Endothelial cell of umbilical vein (primary cell): ENCODE measurements around the gene TFF3. TPM values are rescaled to one million over a fixed set of nuclear protein-coding genes. Genes with fewer than 3 reads are reported as not detected.

Source experiments
- BruUV-seq: library from RNA; stranded (reverse); fragments of 400-500 nt; replicated peaks from 2 replicates; lab custom pipeline; 2021; lab: Mats Ljungman, UMichigan
- CTCF ChIA-PET: fragments of 300-600, 350-600 bp; sonication (Branson Sonifier 250); formaldehyde crosslinking; loops from one replicate; lab custom pipeline; 2021; ENCODE audit warnings: antibody characterized with exemption, inconsistent platforms; lab: Charles Lee
- POLR2A ChIA-PET: fragments of 300-600, 350-600 bp; sonication (Branson Sonifier 250); formaldehyde crosslinking; loops from one replicate; lab custom pipeline; 2021; ENCODE audit warnings: antibody characterized with exemption, inconsistent platforms; lab: Charles Lee
- DNase-seq: peaks from one replicate; pipeline ENCODE4 v3.0.0-alpha.2; 2011; ENCODE audit warnings: low read depth, low spot score
- FAIRE-seq: peaks from 2 replicates; lab custom pipeline; 2011; peaks lifted over from hg19 to GRCh38; lab: Jason Lieb, UNC
- H2AFZ ChIP-seq: 2 replicates; pipeline ENCODE4 v1.6.0; 2012; ENCODE audit warnings: low read depth, low read length, control low read depth, inconsistent platforms
- H3K27ac ChIP-seq: 2 replicates; pipeline ENCODE4 v1.5.1; 2011; ENCODE audit warnings: low read depth, mild to moderate bottlenecking, control low read depth, low read length, moderate library complexity; ENCODE audit not compliant: insufficient read depth
- H3K27me3 ChIP-seq, 2 experiments: 2 replicates each; pipeline versions ENCODE4 v1.6.0 to v1.6.1; 2011; ENCODE audit warnings: low read length in 2 of 2, mixed read lengths in 1 of 2; ENCODE audit not compliant: control insufficient read depth in 2 of 2, insufficient read depth in 2 of 2
- H3K36me3 ChIP-seq, 2 experiments: 2 replicates in 1 of 2; 3 replicates in 1 of 2; pipeline ENCODE4 v1.5.1; 2011; ENCODE audit warnings: low read length in 2 of 2, mild to moderate bottlenecking in 1 of 2, moderate library complexity in 1 of 2; ENCODE audit not compliant: control insufficient read depth in 2 of 2, insufficient read depth in 2 of 2; ENCODE audit errors: extremely low read depth in 1 of 2
- H3K4me1 ChIP-seq: 3 replicates; pipeline ENCODE4 v1.5.1; 2011; ENCODE audit warnings: mild to moderate bottlenecking, low read length; ENCODE audit not compliant: control insufficient read depth, insufficient read depth; ENCODE audit errors: extremely low read depth
- H3K4me2 ChIP-seq: 2 replicates; pipeline ENCODE4 v1.6.1; 2011; ENCODE audit warnings: low read length, control low read depth, mixed read lengths; ENCODE audit not compliant: insufficient read depth
- H3K4me3 ChIP-seq, 3 experiments: fragments of 200-600 bp in 1 of 3; sonication (generic), shearing (Covaris generic) in 1 of 3; replicated peaks in 1 of 3; 2 replicates each; pipeline ENCODE4 v1.5.1; 2011 to 2016; ENCODE audit warnings: control low read depth in 3 of 3, low read length in 3 of 3, mild to moderate bottlenecking in 2 of 3, inconsistent platforms in 1 of 3, low read depth in 1 of 3, moderate library complexity in 1 of 3; ENCODE audit not compliant: insufficient read depth in 1 of 3
- H3K79me2 ChIP-seq: 2 replicates; pipeline ENCODE4 v1.6.0; 2012; ENCODE audit warnings: low read length, inconsistent platforms; ENCODE audit not compliant: control insufficient read depth, insufficient read depth
- H3K9ac ChIP-seq: replicated peaks from 2 replicates; pipeline ENCODE3; 2011; ENCODE audit warnings: low read length, control low read depth; ENCODE audit not compliant: insufficient read depth; ENCODE audit errors: extremely low read depth
- H3K9me1 ChIP-seq: replicated peaks from 3 replicates; pipeline ENCODE4 v1.6.0; 2011; ENCODE audit warnings: mild to moderate bottlenecking, low read length; ENCODE audit not compliant: control insufficient read depth, insufficient read depth; ENCODE audit errors: extremely low read depth
- H3K9me3 ChIP-seq: replicated peaks from 2 replicates; pipeline ENCODE4 v1.5.1; 2012; ENCODE audit warnings: low read length, inconsistent platforms; ENCODE audit not compliant: control insufficient read depth, insufficient read depth
- H4K20me1 ChIP-seq: replicated peaks from 2 replicates; pipeline ENCODE3; 2011; ENCODE audit warnings: mild to moderate bottlenecking, low read length; ENCODE audit not compliant: control insufficient read depth, insufficient read depth; ENCODE audit errors: extremely low read depth
- EZH2 ChIP-seq: IDR thresholded peaks from 2 replicates; pipeline ENCODE4 v1.6.1; 2012; ENCODE audit warnings: borderline replicate concordance, low read depth, mild to moderate bottlenecking, moderate library complexity, low read length, inconsistent platforms; ENCODE audit not compliant: severe bottlenecking
- FOS ChIP-seq: IDR thresholded peaks from 2 replicates; pipeline ENCODE4 v1.6.1; 2011; ENCODE audit warnings: mild to moderate bottlenecking, low read length, moderate library complexity, borderline replicate concordance; ENCODE audit not compliant: insufficient read depth
- GATA2 ChIP-seq: IDR thresholded peaks from 2 replicates; pipeline ENCODE4 v1.7.0; 2011; ENCODE audit warnings: low read depth, mild to moderate bottlenecking, moderate library complexity, mixed read lengths, low read length; ENCODE audit not compliant: insufficient read length, insufficient read depth
- JUN ChIP-seq: IDR thresholded peaks from 2 replicates; pipeline ENCODE4 v1.6.1; 2011; ENCODE audit warnings: borderline replicate concordance, low read depth; ENCODE audit not compliant: insufficient read length, insufficient read depth
- MYC ChIP-seq: IDR thresholded peaks from one replicate; pipeline ENCODE4 v1.6.1; 2011; ENCODE audit warnings: mild to moderate bottlenecking, low read depth, low read length
- POLR2A ChIP-seq: IDR thresholded peaks from 2 replicates; pipeline ENCODE4 v1.6.1; 2012; ENCODE audit warnings: low read depth, mild to moderate bottlenecking, control low read depth, low read length
- POLR2AphosphoS5 ChIP-seq: IDR thresholded peaks from 2 replicates; pipeline ENCODE4 v1.6.1; 2012; ENCODE audit warnings: low read depth, mild to moderate bottlenecking, control low read depth, low read length, moderate library complexity; ENCODE audit not compliant: insufficient read depth
- dilution Hi-C: fragments of 300-500 bp; cut with MboI; formaldehyde crosslinking; loops from one replicate; pipeline ENCODE4 v1.15.0; 2019; ENCODE audit warnings: low sequenced_read_pairs; ENCODE audit not compliant: extremely low pct_ligation_motif_present
- intact Hi-C: fragments of 100-400 bp; cut with micrococcal nuclease; formaldehyde crosslinking; loops from one replicate; pipeline ENCODE4 v1.10.0; 2022
- polyA plus RNA-seq, 4 experiments: library from polyadenylated mRNA; depleted of rRNA in 3 of 4; stranded (reverse) in 3 of 4; unstranded in 1 of 4; fragments of >200 nt; gene quantifications; 2 replicates each; pipeline versions ENCODE4 v1.2.1 to v1.2.3, GENCODE V29; 2011 to 2012; ENCODE audit warnings: missing spikeins in 1 of 4
- total RNA-seq: library from RNA; stranded (reverse); gene quantifications from 2 replicates; pipeline ENCODE4 v1.2.3, GENCODE V29; 2021
- TF ChIP-seq, protein P1 (sequence below): IDR thresholded peaks from 2 replicates; pipeline ENCODE4 v1.6.1; 2011; ENCODE audit not compliant: insufficient read depth, insufficient read length
- TF ChIP-seq, protein P2 (sequence below), 2 donors: IDR thresholded peaks; 1 replicate in 1 of 2; 2 replicates in 1 of 2; pipeline ENCODE4 v1.5.1; 2011; ENCODE audit warnings: low read length in 2 of 2, mild to moderate bottlenecking in 2 of 2, moderate library complexity in 2 of 2, control low read depth in 1 of 2, inconsistent platforms in 1 of 2, low read depth in 1 of 2; ENCODE audit not compliant: insufficient read depth in 1 of 2; ENCODE audit errors: extremely low read depth in 1 of 2

Gene TFF3
- total and polyA plus RNA-seq, 2 donors (not counting 3 experiments of a cell fraction or from before 2014, with no cell fraction given) = 0.93 to 1.8 TPM

DNA sequence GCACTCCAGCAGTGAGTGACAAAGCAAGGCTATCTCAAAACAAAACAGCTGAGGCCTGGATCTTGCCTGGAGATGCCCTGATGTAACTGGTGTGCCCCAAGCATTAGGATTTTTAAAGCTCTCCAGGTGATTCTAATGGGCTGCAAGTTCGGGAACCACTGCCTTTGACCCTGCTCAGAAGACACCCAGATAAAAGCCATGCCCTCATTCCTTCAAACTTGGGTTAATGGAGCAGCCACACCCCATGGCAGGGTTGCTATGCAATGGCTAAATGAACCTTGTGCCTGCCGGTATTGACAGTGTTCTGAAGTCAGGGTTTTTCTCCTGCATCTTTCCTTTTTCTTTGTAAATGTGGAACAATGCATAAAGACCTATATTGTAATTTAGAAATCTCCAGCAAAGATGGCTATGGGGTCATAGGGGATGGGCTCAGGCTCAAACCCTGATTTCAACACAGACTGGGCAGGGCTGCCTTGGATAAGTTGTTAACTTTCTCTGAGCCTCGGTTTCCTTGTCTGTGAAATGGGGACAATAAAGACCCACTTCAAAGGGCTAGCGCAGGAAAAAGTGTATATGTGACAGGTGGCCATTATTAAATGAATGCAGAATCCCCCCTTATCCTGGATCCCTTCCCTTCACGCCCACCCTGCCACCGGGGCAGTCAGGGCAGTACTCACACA, 453 bp downstream of the TFF3 start:
- no peak overlapping the region for H3K9ac ChIP-seq
- H3K79me2 ChIP-seq = no peaks in the 10 kb centered on the region
- no peaks in the 10 kb centered on the region for H3K4me1 ChIP-seq
- H3K27ac ChIP-seq = no peak overlapping the region
- H3K4me2 ChIP-seq = no peak overlapping the region
- dilution Hi-C loops = no loop called here
- intact Hi-C loops = no loop called here
- no peaks in the 10 kb centered on the region for H3K9me3 ChIP-seq
- peaks cover 2 to 6% of the 10 kb centered on the region in 2 experiments for H3K27me3 ChIP-seq
- no TSS peak for BruUV-seq
- no peaks in the 10 kb centered on the region for H3K36me3 ChIP-seq
- ChIA-PET CTCF (interaction anchor here (1.0 to 1.4 kb wide), 3 partner anchors 91 to 169 kb away, joined by 3 read pairs; no protein-coding TSS in a partner anchor), POLR2A (no interaction called here)
- H2AFZ ChIP-seq = no peak overlapping the region
- TF ChIP-seq JUN (no peak), GATA2 (no peak), EZH2 (no peak), POLR2A (no peak), FOS (no peak), POLR2AphosphoS5 (no peak), MYC (no peak)
- TF ChIP-seq, protein P1, sequence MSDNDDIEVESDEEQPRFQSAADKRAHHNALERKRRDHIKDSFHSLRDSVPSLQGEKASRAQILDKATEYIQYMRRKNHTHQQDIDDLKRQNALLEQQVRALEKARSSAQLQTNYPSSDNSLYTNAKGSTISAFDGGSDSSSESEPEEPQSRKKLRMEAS = no peak
- TF ChIP-seq, protein P2, sequence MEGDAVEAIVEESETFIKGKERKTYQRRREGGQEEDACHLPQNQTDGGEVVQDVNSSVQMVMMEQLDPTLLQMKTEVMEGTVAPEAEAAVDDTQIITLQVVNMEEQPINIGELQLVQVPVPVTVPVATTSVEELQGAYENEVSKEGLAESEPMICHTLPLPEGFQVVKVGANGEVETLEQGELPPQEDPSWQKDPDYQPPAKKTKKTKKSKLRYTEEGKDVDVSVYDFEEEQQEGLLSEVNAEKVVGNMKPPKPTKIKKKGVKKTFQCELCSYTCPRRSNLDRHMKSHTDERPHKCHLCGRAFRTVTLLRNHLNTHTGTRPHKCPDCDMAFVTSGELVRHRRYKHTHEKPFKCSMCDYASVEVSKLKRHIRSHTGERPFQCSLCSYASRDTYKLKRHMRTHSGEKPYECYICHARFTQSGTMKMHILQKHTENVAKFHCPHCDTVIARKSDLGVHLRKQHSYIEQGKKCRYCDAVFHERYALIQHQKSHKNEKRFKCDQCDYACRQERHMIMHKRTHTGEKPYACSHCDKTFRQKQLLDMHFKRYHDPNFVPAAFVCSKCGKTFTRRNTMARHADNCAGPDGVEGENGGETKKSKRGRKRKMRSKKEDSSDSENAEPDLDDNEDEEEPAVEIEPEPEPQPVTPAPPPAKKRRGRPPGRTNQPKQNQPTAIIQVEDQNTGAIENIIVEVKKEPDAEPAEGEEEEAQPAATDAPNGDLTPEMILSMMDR (IDR thresholded peaks at IDR 0.05; ENCODE audit: extremely low read depth in 1 of 2, insufficient read depth in 1 of 2, low read depth in 1 of 2, low read length in 2 of 2) = no peak
- no peak for FAIRE-seq
- H4K20me1 ChIP-seq = no peaks in the 10 kb centered on the region
- H3K4me3 ChIP-seq = no peak overlapping the region
- no peaks in the 10 kb centered on the region for H3K9me1 ChIP-seq
- DNase-seq = no peak
